HepG2 (cell line): ENCODE results near the gene NAV2. TPM values are rescaled to one million over a fixed set of nuclear protein-coding genes. Genes with fewer than 3 reads are reported as not detected.

Source experiments
- BRF2 ChIP-seq: sonication (generic); formaldehyde crosslinking; IDR thresholded peaks from 2 replicates; pipeline ENCODE4 v1.8.1; 2022; ENCODE audit warnings: mild to moderate bottlenecking, missing genetic modification reagents
- CBX1 ChIP-seq: IDR thresholded peaks from one replicate; pipeline ENCODE4 v1.6.1; 2016; ENCODE audit warnings: antibody characterized with exemption, low read depth
- CEBPB ChIP-seq: IDR thresholded peaks from 2 replicates; pipeline ENCODE4 v1.6.1; 2011; ENCODE audit warnings: low read depth, low read length, improper control_type of control experiment, borderline replicate concordance
- NFKB2 ChIP-seq: sonication (generic); formaldehyde crosslinking; IDR thresholded peaks from 2 replicates; pipeline ENCODE4 v1.4.0; 2020; ENCODE audit warnings: missing genetic modification reagents, borderline replicate concordance
- PCBP1 ChIP-seq: fragments of 200-400 bp; formaldehyde crosslinking; IDR thresholded peaks from 2 replicates; pipeline ENCODE4 v1.6.1; 2017; ENCODE audit warnings: mild to moderate bottlenecking, low read depth, low read length, borderline replicate concordance
- POLR2AphosphoS2 ChIP-seq: IDR thresholded peaks from 2 replicates; pipeline ENCODE4 v1.6.1; 2011; ENCODE audit warnings: low read depth, low read length, improper control_type of control experiment
- RFXAP ChIP-seq: sonication (generic); formaldehyde crosslinking; IDR thresholded peaks from 2 replicates; pipeline ENCODE4 v1.4.0; 2020; ENCODE audit warnings: missing genetic modification reagents, borderline replicate concordance
- SALL1 ChIP-seq: sonication (generic); formaldehyde crosslinking; IDR thresholded peaks from 2 replicates; pipeline ENCODE4 v1.8.0; 2022; ENCODE audit warnings: mild to moderate bottlenecking, missing genetic modification reagents
- TFE3 ChIP-seq: IDR thresholded peaks from 2 replicates; pipeline ENCODE4 v1.6.1; 2016
- ZKSCAN5 ChIP-seq: sonication (generic); formaldehyde crosslinking; IDR thresholded peaks from 2 replicates; pipeline ENCODE4 v1.5.1; 2020; ENCODE audit warnings: mild to moderate bottlenecking, missing genetic modification reagents
- ZNF460 ChIP-seq: sonication (generic); formaldehyde crosslinking; IDR thresholded peaks from 2 replicates; pipeline ENCODE4 v1.5.1; 2020; ENCODE audit warnings: missing genetic modification reagents, mild to moderate bottlenecking, borderline replicate concordance
- ZNF710 ChIP-seq: sonication (generic); formaldehyde crosslinking; IDR thresholded peaks from 2 replicates; pipeline ENCODE4 v1.5.0; 2020; ENCODE audit warnings: mild to moderate bottlenecking, missing genetic modification reagents, borderline replicate concordance
- polyA plus RNA-seq, 8 experiments: library from polyadenylated mRNA; depleted of rRNA in 3 of 8; stranded (reverse) in 7 of 8; unstranded in 1 of 8; fragments of >200 nt; fragmentation: Illumina TruSeq in 4 of 8; extraction: Trizol in 4 of 8; gene quantifications; 2 replicates each; pipeline versions ENCODE4 v1.2.1 to v1.2.3, GENCODE V29; 2011 to 2016; ENCODE audit warnings: low read depth in 4 of 8, missing spikeins in 1 of 8, mixed read lengths in 1 of 8; ENCODE audit not compliant: insufficient read depth in 1 of 8
- total RNA-seq, 5 experiments: library from RNA; depleted of rRNA; stranded (reverse); fragments of >200 nt; fragmentation: Illumina TruSeq; extraction: Trizol; gene quantifications; 2 replicates each; pipeline ENCODE4 v1.2.3, GENCODE V29; 2016; ENCODE audit warnings: low read depth in 1 of 5
- TF ChIP-seq, protein P1 (sequence below): sonication (generic); formaldehyde crosslinking; IDR thresholded peaks from 2 replicates; pipeline ENCODE4 v1.8.0; 2022; ENCODE audit warnings: missing genetic modification reagents, mild to moderate bottlenecking, moderate library complexity, borderline replicate concordance
- TF ChIP-seq, protein P2 (sequence below): sonication (generic); formaldehyde crosslinking; IDR thresholded peaks from 2 replicates; pipeline ENCODE4 v1.4.0; 2020; ENCODE audit warnings: low read depth, mild to moderate bottlenecking, missing genetic modification reagents
- TF ChIP-seq, protein P3 (sequence below): sonication (generic); formaldehyde crosslinking; IDR thresholded peaks from 2 replicates; pipeline ENCODE4 v1.5.1; 2020; ENCODE audit warnings: missing genetic modification reagents, mild to moderate bottlenecking, borderline replicate concordance
- TF ChIP-seq, protein P4 (sequence below): sonication (generic); formaldehyde crosslinking; IDR thresholded peaks from 2 replicates; pipeline ENCODE4 v1.5.1; 2020; ENCODE audit warnings: missing genetic modification reagents, mild to moderate bottlenecking, borderline replicate concordance

NAV2 gene
- total and polyA plus RNA-seq, 2 of the 13 experiments (the other 11 are each of a cell fraction or from before 2014, with no cell fraction given) = 9.3 to 34.6 TPM

GRCh38 chr11:20084921-20085814 lies 372.5 kb downstream of the NAV2 start (continued):
- TF ChIP-seq ZNF460 (no peak), TFE3 (CRISPR knock-in tag) (0 out of 2 replicates have a peak, but pooled peaks have one; percentile 44), CBX1 (no peak), PCBP1 (no peak), NFKB2 (CRISPR knock-in tag) (no peak), ZKSCAN5 (peak; percentile 90; the same call in 1 of the 2 replicates), BRF2 (CRISPR knock-in tag) (no peak), ZNF710 (CRISPR knock-in tag) (no peak), SALL1 (CRISPR knock-in tag) (peak; percentile 47), POLR2AphosphoS2 (no peak), CEBPB (no peak), RFXAP (CRISPR knock-in tag) (no peak)
- TF ChIP-seq, protein P1, sequence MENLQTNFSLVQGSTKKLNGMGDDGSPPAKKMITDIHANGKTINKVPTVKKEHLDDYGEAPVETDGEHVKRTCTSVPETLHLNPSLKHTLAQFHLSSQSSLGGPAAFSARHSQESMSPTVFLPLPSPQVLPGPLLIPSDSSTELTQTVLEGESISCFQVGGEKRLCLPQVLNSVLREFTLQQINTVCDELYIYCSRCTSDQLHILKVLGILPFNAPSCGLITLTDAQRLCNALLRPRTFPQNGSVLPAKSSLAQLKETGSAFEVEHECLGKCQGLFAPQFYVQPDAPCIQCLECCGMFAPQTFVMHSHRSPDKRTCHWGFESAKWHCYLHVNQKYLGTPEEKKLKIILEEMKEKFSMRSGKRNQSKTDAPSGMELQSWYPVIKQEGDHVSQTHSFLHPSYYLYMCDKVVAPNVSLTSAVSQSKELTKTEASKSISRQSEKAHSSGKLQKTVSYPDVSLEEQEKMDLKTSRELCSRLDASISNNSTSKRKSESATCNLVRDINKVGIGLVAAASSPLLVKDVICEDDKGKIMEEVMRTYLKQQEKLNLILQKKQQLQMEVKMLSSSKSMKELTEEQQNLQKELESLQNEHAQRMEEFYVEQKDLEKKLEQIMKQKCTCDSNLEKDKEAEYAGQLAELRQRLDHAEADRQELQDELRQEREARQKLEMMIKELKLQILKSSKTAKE (CRISPR knock-in tag) = no peak
- TF ChIP-seq, protein P2, sequence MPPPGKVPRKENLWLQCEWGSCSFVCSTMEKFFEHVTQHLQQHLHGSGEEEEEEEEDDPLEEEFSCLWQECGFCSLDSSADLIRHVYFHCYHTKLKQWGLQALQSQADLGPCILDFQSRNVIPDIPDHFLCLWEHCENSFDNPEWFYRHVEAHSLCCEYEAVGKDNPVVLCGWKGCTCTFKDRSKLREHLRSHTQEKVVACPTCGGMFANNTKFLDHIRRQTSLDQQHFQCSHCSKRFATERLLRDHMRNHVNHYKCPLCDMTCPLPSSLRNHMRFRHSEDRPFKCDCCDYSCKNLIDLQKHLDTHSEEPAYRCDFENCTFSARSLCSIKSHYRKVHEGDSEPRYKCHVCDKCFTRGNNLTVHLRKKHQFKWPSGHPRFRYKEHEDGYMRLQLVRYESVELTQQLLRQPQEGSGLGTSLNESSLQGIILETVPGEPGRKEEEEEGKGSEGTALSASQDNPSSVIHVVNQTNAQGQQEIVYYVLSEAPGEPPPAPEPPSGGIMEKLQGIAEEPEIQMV (CRISPR knock-in tag) = no peak
- TF ChIP-seq, protein P3, sequence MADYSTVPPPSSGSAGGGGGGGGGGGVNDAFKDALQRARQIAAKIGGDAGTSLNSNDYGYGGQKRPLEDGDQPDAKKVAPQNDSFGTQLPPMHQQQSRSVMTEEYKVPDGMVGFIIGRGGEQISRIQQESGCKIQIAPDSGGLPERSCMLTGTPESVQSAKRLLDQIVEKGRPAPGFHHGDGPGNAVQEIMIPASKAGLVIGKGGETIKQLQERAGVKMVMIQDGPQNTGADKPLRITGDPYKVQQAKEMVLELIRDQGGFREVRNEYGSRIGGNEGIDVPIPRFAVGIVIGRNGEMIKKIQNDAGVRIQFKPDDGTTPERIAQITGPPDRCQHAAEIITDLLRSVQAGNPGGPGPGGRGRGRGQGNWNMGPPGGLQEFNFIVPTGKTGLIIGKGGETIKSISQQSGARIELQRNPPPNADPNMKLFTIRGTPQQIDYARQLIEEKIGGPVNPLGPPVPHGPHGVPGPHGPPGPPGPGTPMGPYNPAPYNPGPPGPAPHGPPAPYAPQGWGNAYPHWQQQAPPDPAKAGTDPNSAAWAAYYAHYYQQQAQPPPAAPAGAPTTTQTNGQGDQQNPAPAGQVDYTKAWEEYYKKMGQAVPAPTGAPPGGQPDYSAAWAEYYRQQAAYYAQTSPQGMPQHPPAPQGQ (CRISPR knock-in tag) = no peak
- TF ChIP-seq, protein P4, sequence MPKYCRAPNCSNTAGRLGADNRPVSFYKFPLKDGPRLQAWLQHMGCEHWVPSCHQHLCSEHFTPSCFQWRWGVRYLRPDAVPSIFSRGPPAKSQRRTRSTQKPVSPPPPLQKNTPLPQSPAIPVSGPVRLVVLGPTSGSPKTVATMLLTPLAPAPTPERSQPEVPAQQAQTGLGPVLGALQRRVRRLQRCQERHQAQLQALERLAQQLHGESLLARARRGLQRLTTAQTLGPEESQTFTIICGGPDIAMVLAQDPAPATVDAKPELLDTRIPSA (CRISPR knock-in tag) = no peak
